RWPE2 (cell line): Measurements from ENCODE around the gene CNDP2.

Source experiments
- ATAC-seq: fragments of 200-7000 bp; cut with Tn5 transposase; 3 replicates; pipeline ENCODE4 v1.9.1; 2021; ENCODE audit warnings: low read depth
- DNase-seq: peaks from one replicate; pipeline ENCODE4 v3.0.0-alpha.2; 2020; ENCODE audit warnings: low spot score
- H3K27ac ChIP-seq: fragments of 450-650 bp; 2 replicates; pipeline ENCODE4 v1.5.1; 2017; ENCODE audit warnings: mild to moderate bottlenecking; ENCODE audit not compliant: poor library complexity, severe bottlenecking
- H3K27me3 ChIP-seq: fragments of 250-450 bp; sonication (Bioruptor Pico); 2 replicates; pipeline ENCODE4 v1.5.1; 2021; ENCODE audit warnings: mild to moderate bottlenecking, moderate library complexity; ENCODE audit not compliant: insufficient read depth, poor library complexity, severe bottlenecking
- H3K36me3 ChIP-seq: fragments of 250-450 bp; sonication (Bioruptor Pico); 2 replicates; pipeline ENCODE4 v1.5.1; 2020; ENCODE audit warnings: low read depth, mild to moderate bottlenecking, moderate library complexity
- H3K4me1 ChIP-seq: fragments of 250-450 bp; sonication (Bioruptor Pico); 2 replicates; pipeline ENCODE4 v1.5.1; 2021; ENCODE audit warnings: mild to moderate bottlenecking, moderate library complexity; ENCODE audit not compliant: insufficient read depth, poor library complexity, severe bottlenecking
- H3K4me3 ChIP-seq: fragments of 250-450 bp; sonication (Bioruptor Pico); 2 replicates; pipeline ENCODE4 v1.5.1; 2021; ENCODE audit warnings: mild to moderate bottlenecking, moderate library complexity; ENCODE audit not compliant: severe bottlenecking
- H3K9me3 ChIP-seq: fragments of 250-450 bp; sonication (Bioruptor Pico); 2 replicates; pipeline ENCODE4 v1.5.1; 2021; ENCODE audit warnings: mild to moderate bottlenecking, moderate library complexity; ENCODE audit not compliant: severe bottlenecking
- CTCF ChIP-seq: fragments of 450-650 bp; IDR thresholded peaks from one replicate; pipeline ENCODE4 v1.5.1; 2017; ENCODE audit warnings: mild to moderate bottlenecking, moderate library complexity; ENCODE audit not compliant: poor library complexity, severe bottlenecking

Gene CNDP2

GRCh38 chr18:74486119-74486849 is 9.9 kb upstream of the CNDP2 start:
- H3K4me3 ChIP-seq: no peak overlapping the region
- no peak for ATAC-seq
- no peak for DNase-seq
- H3K27me3 ChIP-seq: no peaks in the 10 kb centered on the region
- TF ChIP-seq CTCF: no peak
- H3K27ac ChIP-seq: no peak overlapping the region
- no peaks in the 10 kb centered on the region for H3K36me3 ChIP-seq
- no peaks in the 10 kb centered on the region for H3K4me1 ChIP-seq
- no peaks in the 10 kb centered on the region for H3K9me3 ChIP-seq

- no peaks in the 10 kb centered on the region for H3K9me3 ChIP-seq
- TF ChIP-seq CTCF: no peak
Observed at GRCh38 chr18:74488354-74488753, 7.8 kb upstream of the CNDP2 start.

DNA sequence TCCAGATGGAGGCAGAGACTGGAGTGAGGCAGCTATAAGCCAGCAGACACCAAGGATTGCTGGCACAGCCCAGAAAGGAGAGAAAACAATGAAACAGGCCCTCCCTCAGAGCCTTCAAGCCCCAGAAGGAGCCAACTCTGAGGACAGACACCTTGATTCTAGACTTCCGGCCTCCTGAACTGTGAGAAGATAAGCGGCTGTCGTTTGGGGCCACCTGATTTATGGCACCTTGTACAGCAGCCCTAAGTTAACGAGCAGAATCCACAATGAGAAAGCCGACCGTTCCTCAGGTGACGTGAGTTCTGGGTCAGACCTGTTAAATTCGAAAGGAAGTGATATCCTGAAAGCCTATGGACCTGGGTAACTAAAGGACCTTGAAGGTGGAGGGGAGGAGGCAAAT is 7.3 kb upstream of the CNDP2 start:
- no peaks in the 10 kb centered on the region for H3K36me3 ChIP-seq
- ATAC-seq (no peak), DNase-seq (no peak)
- H3K9me3 ChIP-seq: no peaks in the 10 kb centered on the region
- no peaks in the 10 kb centered on the region for H3K4me1 ChIP-seq
- no peaks in the 10 kb centered on the region for H3K27me3 ChIP-seq
- H3K27ac ChIP-seq: no peak overlapping the region
- no peak for TF ChIP-seq CTCF
- H3K4me3 ChIP-seq: no peak overlapping the region

More at GRCh38 chr18:74488354-74488753, 7.8 kb upstream of the CNDP2 start:
- Histone ChIP-seq H3K27me3 (no peaks in the 10 kb centered on the region), H3K4me3 (no peak overlapping the region), H3K36me3 (no peaks in the 10 kb centered on the region), H3K27ac (no peak overlapping the region), H3K4me1 (no peaks in the 10 kb centered on the region)
- ATAC-seq: no peak
- no peak for DNase-seq

DNA sequence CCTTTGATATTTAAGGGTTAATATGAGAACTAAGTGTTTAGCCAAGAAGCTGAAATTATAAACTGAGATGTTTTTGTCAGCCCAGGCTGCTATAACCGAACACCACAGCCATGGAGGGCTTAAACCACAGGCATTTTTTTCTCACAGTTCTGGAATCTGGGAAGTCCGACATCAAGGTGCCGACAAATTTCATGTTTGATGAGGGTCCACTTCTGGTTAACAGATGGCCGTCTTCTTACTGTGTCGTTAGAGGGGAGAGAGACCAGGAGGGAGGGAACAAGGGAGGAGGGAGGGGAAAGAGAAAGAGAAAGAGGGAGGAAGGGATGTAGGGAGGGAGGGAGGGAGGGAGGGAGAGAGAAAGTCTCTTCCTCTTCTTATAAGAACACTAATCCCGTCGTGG is 6.5 kb upstream of the CNDP2 start:
- DNase-seq (no peak), ATAC-seq (no peak)

More for the DNA sequence above, 6.5 kb upstream of the CNDP2 start:
- H3K9me3 ChIP-seq: no peaks in the 10 kb centered on the region
- H3K27ac ChIP-seq: no peak overlapping the region
- no peak overlapping the region for H3K4me3 ChIP-seq
- no peaks in the 10 kb centered on the region for H3K27me3 ChIP-seq
- H3K4me1 ChIP-seq: no peaks in the 10 kb centered on the region
- H3K36me3 ChIP-seq: no peaks in the 10 kb centered on the region
- no peak for TF ChIP-seq CTCF
